Fibroblast of lung (primary cell): ENCODE measurements around the gene DAB1. TPM values are rescaled to one million over a fixed set of nuclear protein-coding genes. Genes with fewer than 3 reads are reported as not detected.

ENCODE experiments used
- DNase-seq, 2 donors: peaks; one replicate each; pipeline versions ENCODE4 v3.0.0 to v3.0.0-alpha.2; 2010; ENCODE audit warnings: low read depth in 2 of 2
- H2AFZ ChIP-seq: 2 replicates; pipeline ENCODE4 v1.5.1; 2012; ENCODE audit warnings: low read length, control low read depth, inconsistent platforms
- H3K27ac ChIP-seq: 2 replicates; pipeline ENCODE4 v1.5.1; 2011; ENCODE audit warnings: low read length, control low read depth; ENCODE audit not compliant: insufficient read depth
- H3K27me3 ChIP-seq: 2 replicates; pipeline ENCODE4 v1.5.1; 2011; ENCODE audit warnings: mild to moderate bottlenecking, low read length; ENCODE audit not compliant: control insufficient read depth, insufficient read depth
- H3K36me3 ChIP-seq: 2 replicates; pipeline ENCODE4 v1.5.1; 2011; ENCODE audit warnings: low read length; ENCODE audit not compliant: control insufficient read depth, insufficient read depth
- H3K4me1 ChIP-seq: 2 replicates; pipeline ENCODE4 v1.5.1; 2011; ENCODE audit warnings: low read length; ENCODE audit not compliant: control insufficient read depth, insufficient read depth; ENCODE audit errors: extremely low read depth
- H3K4me2 ChIP-seq: 2 replicates; pipeline ENCODE4 v1.5.1; 2011; ENCODE audit warnings: low read length, control low read depth; ENCODE audit not compliant: insufficient read depth; ENCODE audit errors: extremely low read depth
- H3K4me3 ChIP-seq, 4 experiments: fragments of 200-600 bp in 1 of 4; sonication (generic) in 1 of 4; replicated peaks in 1 of 4; 2 replicates each; pipeline ENCODE4 v1.5.1; 2011 to 2016; ENCODE audit warnings: low read length in 4 of 4, low read depth in 3 of 4, mild to moderate bottlenecking in 3 of 4, control low read depth in 2 of 4, inconsistent platforms in 1 of 4, mixed read lengths in 1 of 4; ENCODE audit not compliant: insufficient read depth in 1 of 4; ENCODE audit errors: control extremely low read depth in 1 of 4
- H3K79me2 ChIP-seq: 2 replicates; pipeline ENCODE4 v1.5.1; 2012; ENCODE audit warnings: mild to moderate bottlenecking, low read length, inconsistent platforms; ENCODE audit not compliant: control insufficient read depth, insufficient read depth
- H3K9ac ChIP-seq: 2 replicates; pipeline ENCODE4 v1.5.1; 2011; ENCODE audit warnings: mild to moderate bottlenecking, low read length, control low read depth; ENCODE audit not compliant: insufficient read depth
- H3K9me3 ChIP-seq: 2 replicates; pipeline ENCODE4 v1.5.1; 2012; ENCODE audit warnings: low read depth, low read length; ENCODE audit not compliant: control insufficient read depth, insufficient read depth
- H4K20me1 ChIP-seq: 2 replicates; pipeline ENCODE4 v1.5.1; 2011; ENCODE audit warnings: low read length; ENCODE audit not compliant: control insufficient read depth, insufficient read depth; ENCODE audit errors: extremely low read depth
- EZH2 ChIP-seq: IDR thresholded peaks from 2 replicates; pipeline ENCODE4 v1.5.1; 2012; ENCODE audit warnings: low read length, control low read depth, mild to moderate bottlenecking; ENCODE audit errors: missing control alignments
- polyA plus RNA-seq, 2 donors: library from polyadenylated mRNA; depleted of rRNA in 1 of 2; stranded (reverse) in 1 of 2; unstranded in 1 of 2; fragments of >200 nt; gene quantifications; 2 replicates each; pipeline ENCODE4 v1.2.1, GENCODE V29; 2011 to 2012; ENCODE audit warnings: missing spikeins in 1 of 2
- total RNA-seq: library from RNA; depleted of rRNA; stranded (reverse); fragments of >200 nt; gene quantifications from 2 replicates; pipeline ENCODE4 v1.2.1, GENCODE V29; 2014
- TF ChIP-seq, protein P1 (sequence below), 2 donors: IDR thresholded peaks in 1 of 2; conservative IDR thresholded peaks in 1 of 2; 1 replicate in 1 of 2; 2 replicates in 1 of 2; pipeline ENCODE4 v1.5.1; 2011 to 2012; ENCODE audit warnings: low read length in 2 of 2, control low read depth in 1 of 2, inconsistent platforms in 1 of 2, low read depth in 1 of 2, mild to moderate bottlenecking in 1 of 2

DAB1 gene
- total and polyA plus RNA-seq, 2 donors (not counting 1 experiment from before 2014, with no cell fraction given), result 0.17 to 2.0 TPM

DNA sequence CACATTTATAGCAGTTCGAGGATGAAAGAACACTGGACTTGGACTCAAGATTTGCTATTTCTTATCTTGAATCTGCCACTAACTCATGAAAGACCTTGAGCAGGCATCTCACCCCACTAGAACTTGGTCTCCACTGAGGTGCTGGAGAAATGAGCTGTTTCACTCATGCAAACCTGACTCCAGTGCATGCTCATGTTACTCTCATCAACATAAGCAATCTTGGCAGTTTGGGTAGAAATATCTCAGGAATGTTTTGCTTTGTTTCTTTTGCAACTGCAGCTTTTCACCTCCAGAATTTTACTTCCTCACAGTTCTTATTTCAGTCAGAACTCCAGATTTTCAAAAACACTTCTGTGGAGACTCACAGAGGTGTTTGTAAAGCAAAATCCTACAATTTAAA, 46.2 kb upstream of the DAB1 start:
- Histone ChIP-seq H3K9me3 (no peaks in the 10 kb centered on the region), H3K27me3 (no peaks in the 10 kb centered on the region), H4K20me1 (no peaks in the 10 kb centered on the region), H3K27ac (no peak overlapping the region), H2AFZ (no peak overlapping the region), H3K36me3 (no peaks in the 10 kb centered on the region), H3K4me2 (peak overlapping the region; percentile 58), H3K4me3 (no peak overlapping the region), H3K4me1 (peaks cover 10% of the 10 kb centered on the region), H3K79me2 (no peaks in the 10 kb centered on the region), H3K9ac (no peak overlapping the region)
- peak; percentile 12 to 83 for DNase-seq
- TF ChIP-seq, protein P1, sequence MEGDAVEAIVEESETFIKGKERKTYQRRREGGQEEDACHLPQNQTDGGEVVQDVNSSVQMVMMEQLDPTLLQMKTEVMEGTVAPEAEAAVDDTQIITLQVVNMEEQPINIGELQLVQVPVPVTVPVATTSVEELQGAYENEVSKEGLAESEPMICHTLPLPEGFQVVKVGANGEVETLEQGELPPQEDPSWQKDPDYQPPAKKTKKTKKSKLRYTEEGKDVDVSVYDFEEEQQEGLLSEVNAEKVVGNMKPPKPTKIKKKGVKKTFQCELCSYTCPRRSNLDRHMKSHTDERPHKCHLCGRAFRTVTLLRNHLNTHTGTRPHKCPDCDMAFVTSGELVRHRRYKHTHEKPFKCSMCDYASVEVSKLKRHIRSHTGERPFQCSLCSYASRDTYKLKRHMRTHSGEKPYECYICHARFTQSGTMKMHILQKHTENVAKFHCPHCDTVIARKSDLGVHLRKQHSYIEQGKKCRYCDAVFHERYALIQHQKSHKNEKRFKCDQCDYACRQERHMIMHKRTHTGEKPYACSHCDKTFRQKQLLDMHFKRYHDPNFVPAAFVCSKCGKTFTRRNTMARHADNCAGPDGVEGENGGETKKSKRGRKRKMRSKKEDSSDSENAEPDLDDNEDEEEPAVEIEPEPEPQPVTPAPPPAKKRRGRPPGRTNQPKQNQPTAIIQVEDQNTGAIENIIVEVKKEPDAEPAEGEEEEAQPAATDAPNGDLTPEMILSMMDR (conservative IDR thresholded peaks at IDR 0.05 in 1 of 2, IDR thresholded peaks at IDR 0.05 in 1 of 2; ENCODE audit: low read depth in 1 of 2, low read length in 2 of 2), result no peak
- no peak for TF ChIP-seq EZH2

DNA sequence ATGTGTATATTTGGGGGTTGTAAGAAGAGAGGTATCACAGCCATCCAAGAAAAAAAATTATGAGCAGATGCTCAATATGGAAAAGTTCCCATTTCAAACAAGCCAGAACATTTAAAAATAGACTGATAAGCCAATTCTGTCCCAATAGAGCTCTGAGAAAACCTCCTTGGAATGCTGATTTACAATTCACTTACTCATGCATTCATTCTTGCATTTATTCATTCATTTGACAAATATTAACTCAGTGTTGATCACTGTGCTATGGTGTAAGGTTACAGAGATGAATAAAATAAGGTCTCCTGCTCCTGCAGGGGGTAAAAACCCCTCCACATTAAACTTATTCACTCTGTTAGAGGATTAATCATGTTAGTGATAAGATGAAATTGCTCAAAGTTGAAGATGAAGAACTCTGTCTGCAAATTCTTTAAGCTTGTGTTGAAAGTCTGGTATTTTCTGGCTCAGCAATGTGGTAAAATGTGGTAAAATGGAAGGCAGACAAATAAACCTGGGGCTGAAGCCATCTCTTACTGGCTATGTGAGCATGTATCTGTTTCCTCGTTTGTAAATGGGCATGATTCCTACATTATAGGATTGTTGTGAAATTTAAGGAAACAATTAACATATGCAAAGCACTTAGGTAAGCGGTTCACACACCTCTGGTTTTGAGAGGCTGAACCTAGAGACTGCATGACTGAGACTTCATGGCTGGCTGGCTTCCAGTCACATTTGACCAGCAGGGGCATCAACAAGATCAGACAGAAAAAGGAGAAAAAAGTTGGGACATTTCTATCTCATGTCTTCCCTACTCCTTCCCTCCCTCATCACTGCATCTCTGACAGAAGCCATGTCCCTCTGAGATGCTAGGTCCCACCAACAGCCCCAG, 45.0 kb upstream of the DAB1 start:
- H3K9ac ChIP-seq, result no peak overlapping the region
- H3K27ac ChIP-seq, result peak overlapping the region; percentile 26
- no peak overlapping the region for H3K4me3 ChIP-seq
- H3K4me1 ChIP-seq, result peaks cover 10% of the 10 kb centered on the region
- no peaks in the 10 kb centered on the region for H4K20me1 ChIP-seq
- no peaks in the 10 kb centered on the region for H3K9me3 ChIP-seq
- no peaks in the 10 kb centered on the region for H3K79me2 ChIP-seq
- no peaks in the 10 kb centered on the region for H3K36me3 ChIP-seq
- H3K4me2 ChIP-seq, result peak overlapping the region; percentile 23
- no peak for TF ChIP-seq EZH2
- TF ChIP-seq, protein P1 (conservative IDR thresholded peaks at IDR 0.05 in 1 of 2, IDR thresholded peaks at IDR 0.05 in 1 of 2; ENCODE audit: low read depth in 1 of 2, low read length in 2 of 2), result no peak
- no peaks in the 10 kb centered on the region for H3K27me3 ChIP-seq
- H2AFZ ChIP-seq, result peak overlapping the region; percentile 3
- peak; percentile 33 to 90 for DNase-seq

DNA sequence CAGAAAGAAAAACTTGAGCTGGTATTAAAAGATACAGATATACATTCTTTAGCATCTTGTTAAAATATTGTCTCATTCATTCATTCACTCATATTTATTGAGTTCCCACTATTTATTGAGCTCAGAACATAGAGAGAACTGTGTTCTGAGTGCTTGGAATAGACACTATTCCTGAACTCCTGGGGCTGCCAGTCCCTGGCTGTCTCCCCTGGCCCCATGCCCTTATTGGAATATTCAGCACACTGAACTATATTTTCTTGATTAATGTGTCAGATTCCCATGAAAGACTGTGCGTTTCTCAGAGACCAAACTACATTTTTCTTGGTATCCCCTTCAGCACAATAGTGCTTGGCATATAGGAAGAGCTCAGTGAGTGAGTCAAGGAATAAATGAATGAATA, 44.0 kb upstream of the DAB1 start:
- Histone ChIP-seq H3K27ac (no peak overlapping the region), H3K27me3 (no peaks in the 10 kb centered on the region), H3K79me2 (no peaks in the 10 kb centered on the region)

More for the DNA sequence above, 44.0 kb upstream of the DAB1 start:
- no peak overlapping the region for H3K9ac ChIP-seq
- no peak for DNase-seq
- no peak overlapping the region for H3K4me3 ChIP-seq
- H3K4me2 ChIP-seq, result no peak overlapping the region
- TF ChIP-seq, protein P1 (conservative IDR thresholded peaks at IDR 0.05 in 1 of 2, IDR thresholded peaks at IDR 0.05 in 1 of 2; ENCODE audit: low read depth in 1 of 2, low read length in 2 of 2), result no peak
- no peak for TF ChIP-seq EZH2
- H2AFZ ChIP-seq, result no peak overlapping the region
- H3K9me3 ChIP-seq, result no peaks in the 10 kb centered on the region
- H3K4me1 ChIP-seq, result peaks cover 8% of the 10 kb centered on the region
- H4K20me1 ChIP-seq, result no peaks in the 10 kb centered on the region
- no peaks in the 10 kb centered on the region for H3K36me3 ChIP-seq
